NCI-H2107 treated with DMSO at 0.1 percent for 48 hours (cell line): Measurements from ENCODE around the gene CCT8L2.
"Not testable (repeated sequence)": the region's sequence is repeated elsewhere in the genome, so short reads cannot be mapped to it uniquely, and the experiment has no call there.

ENCODE experiments used
- DNase-seq: peaks from one replicate; lab custom pipeline; 2025; ENCODE audit not compliant: unreplicated experiment; lab: John Stamatoyannopoulos, UW

The CCT8L2 gene

GRCh38 chr22:16599648-16600047 lies 7.0 kb upstream of the CCT8L2 start:
- not testable (repeated sequence) for DNase-seq

DNA sequence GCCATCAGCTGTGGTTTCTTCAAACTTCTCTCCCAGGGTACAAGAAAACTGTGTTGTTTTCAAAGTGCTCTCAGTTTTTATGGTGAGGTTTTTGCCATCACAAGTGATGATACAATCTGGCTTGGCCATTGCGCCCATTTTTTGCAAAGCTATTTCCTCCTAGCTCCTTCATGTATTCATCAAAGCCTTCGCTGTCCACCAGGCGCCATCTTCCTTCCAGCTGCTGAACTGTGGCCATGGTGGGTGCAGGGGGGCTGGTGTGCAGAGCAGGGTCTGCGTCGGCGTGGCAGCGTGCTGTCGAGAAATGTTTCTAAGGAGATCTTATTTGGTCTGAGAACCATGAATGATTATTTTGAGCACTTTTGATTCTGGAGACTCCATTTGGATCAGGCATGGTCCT lies 2.6 kb upstream of the CCT8L2 start:
- DNase-seq: not testable (repeated sequence)

GRCh38 chr22:16594026-16594425 lies 1.4 kb upstream of the CCT8L2 start:
- DNase-seq: no peak

DNA sequence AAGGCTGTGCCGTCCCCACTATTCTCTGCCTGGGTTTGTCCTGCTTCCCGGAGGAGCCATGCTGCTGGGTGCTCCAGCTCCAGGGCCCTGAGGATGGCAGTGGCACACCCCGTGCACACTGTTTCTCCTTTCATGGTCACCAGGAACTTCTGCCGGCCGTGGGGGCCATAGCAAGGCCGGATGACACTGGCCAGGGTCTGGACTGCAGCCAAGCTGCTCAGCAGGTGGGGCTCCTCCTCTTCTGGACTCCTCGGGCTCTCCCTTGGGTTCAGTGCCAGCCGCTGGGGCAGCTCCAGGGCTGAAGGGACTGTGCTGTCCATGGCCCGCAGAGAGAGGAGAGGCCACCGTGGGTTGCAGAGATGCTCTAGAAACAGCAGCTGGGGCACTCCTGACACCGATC lies 379 bp downstream of the CCT8L2 start:
- not testable (repeated sequence) for DNase-seq

DNA sequence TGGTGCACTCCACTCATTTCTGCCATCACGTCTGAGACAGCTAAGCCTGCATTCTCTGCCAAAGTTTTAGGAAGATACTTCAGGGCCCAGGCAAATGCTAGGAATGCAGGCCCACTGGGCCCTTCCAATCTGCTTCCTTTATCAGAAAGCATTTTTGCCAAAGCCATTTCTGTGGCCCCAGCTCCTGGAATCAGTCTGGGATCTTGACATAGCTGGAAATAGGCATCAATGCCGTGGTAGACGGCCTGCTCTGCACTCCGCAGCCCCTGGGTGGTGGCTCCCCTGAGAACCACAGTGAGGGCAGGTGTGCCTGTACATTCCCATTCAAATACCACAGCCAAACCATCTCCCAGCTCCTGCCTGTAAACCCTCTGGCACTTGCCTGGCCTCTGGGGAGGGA lies 1.5 kb downstream of the CCT8L2 start:
- DNase-seq: not testable (repeated sequence)

DNA sequence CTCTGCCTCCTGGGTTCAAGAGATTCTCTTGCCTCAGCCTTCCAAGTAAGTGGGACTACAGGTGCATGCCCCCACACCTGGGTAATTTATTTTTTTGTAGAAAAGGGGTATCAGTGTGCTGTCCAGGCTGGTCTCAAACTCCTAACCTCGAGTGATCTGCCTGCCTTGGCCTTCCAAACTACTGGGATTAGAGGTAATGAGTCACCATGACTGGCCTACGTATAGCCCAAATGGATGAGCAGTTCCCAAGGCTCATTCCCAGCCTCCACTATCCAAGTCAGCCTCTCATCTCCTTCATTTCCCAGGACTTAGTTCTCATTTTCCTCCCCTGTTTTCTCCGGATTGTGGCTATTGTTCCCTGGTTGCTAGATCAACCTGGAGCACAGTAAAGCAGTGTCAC lies 5.6 kb downstream of the CCT8L2 start:
- DNase-seq: no peak

GRCh38 chr22:16586170-16586569 lies 6.4 kb downstream of the CCT8L2 start:
- no peak for DNase-seq

DNA sequence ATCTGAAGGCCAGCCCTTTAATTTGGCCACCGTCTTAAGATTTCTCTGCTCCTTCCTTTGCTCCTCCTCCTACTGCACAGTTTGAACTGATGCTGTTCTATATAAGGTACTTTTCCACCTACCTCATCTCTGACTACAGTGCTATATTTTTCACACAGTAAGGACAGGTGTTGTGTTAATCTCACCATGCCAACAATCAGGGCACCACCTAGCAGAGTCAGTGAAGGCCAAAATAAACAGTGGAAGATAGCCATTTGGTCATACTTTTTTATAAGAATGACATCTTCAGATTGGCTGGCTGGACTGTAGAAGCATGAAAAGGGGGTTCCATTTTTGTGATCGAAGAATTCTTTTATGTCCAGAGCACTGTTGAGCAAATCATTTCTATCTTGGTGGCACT lies 11.7 kb downstream of the CCT8L2 start:
- not testable (repeated sequence) for DNase-seq

DNA sequence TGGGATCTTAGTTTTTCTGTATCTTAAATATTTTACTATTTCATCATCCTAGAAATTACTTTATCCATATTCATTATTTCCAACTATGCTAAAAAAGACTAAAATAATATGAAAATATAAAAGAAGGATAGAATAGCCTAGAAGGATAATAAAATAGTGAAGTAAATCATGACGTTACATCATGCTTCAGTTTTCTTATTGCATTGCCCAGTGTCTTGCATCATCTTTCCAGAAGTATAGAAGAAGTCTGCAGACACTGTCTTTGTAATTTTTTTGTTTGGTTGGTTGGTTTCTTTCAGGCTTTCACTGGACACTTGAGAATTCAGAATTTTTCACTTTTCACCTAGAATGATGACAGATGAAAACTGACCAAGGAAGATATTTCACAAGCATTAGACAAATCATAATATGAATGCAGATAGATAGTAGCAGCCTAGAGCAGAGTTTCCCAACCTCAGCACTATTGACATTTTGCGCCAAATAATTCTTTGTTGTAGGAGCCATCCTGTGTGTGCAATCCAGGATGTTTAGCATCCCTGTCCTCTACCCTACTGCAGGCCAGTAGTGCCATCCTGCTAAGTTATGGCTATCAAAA lies 23.3 kb downstream of the CCT8L2 start:
- DNase-seq: not testable (repeated sequence)

DNA sequence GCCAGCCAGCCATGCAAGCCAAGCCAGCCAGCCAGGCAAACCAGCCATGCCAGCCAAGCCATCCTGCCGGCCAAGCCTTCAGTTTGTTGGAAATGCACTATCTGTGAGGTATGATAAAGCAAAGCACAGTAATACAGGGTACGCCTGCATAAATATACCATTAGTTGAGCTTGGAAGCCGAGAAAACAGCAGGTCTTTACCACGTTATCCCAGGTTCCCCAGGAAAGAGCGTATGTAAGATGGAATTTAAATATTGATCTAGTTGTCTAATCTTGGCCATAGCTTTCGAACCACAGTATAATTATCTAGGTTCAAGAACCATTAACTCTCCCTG lies 24.2 kb downstream of the CCT8L2 start:
- no peak for DNase-seq

DNA sequence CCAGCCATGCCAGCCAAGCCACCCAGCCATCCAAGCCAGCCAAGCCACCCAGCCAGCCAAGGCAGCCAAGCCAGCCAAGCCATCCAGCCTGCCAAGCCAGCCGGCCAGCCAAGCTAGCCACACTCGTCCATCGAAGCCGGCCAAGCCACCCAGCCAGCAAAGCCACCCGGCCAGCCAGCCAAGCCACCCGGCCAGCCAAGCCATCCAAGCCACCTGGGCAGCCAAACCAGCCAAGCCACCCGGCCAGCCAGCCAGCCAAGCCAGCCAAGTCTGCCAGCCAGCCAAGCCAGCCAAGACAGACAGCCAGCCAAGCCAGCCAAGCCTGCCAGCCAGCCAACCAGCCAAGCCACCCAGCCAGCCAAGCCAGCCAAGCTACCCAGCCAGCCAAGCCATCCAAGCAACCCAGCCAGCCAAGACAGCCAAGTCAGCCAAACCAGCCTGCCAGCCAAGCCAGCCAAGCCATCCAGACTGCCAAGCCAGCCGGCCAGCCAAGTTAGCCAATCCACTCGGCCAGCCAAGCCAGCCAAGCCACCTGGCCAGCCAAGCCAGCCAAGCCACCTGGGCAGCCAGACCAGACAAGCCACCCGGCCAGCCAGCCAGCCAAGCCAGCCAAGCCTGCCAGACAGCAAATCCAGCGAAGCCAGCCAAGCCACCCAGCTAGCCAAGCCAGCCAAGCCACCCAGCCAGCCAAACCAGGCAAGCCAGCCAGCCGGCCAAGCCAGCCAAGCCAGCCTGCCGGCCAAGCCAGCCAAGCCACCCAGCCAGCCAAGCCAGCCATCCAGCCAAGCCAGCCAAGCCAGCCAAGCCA lies 24.8 kb downstream of the CCT8L2 start:
- DNase-seq: not testable (repeated sequence)

DNA sequence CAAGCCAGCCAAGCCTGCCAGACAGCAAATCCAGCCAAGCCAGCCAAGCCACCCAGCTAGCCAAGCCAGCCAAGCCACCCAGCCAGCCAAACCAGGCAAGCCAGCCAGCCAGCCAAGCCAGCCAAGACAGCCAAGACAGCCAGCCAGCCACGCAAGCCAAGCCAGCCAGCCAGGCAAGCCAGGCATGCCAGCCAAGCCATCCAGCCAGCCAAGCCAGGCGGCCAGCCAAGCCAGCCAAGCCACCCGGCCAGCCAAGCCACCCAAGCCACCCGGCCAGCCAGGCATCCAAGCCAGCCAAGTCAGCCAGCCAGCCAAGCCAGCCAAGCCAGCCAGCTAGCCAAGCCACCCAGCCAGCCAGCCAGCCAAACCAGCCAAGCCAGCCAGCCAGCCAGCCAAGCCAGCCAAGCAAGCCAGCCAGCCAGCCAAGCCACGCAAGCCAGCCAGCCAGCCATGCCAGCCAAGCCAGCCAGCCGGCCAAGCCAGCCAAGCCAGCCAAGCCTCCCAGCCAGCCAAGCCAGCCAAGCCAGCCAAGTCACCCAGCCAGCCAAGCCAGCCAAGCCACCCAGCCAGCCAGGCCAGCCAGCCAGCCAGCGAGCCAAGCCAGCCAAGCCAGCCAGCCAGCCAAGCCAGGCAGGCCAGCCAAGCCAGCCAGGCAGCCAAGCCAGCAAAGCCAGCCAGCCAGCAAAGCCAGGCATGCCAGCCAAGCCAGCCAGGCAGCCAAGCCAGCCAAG lies 26.0 kb downstream of the CCT8L2 start:
- not testable (repeated sequence) for DNase-seq

GRCh38 chr22:16565585-16566420 lies 26.8 kb downstream of the CCT8L2 start:
- not testable (repeated sequence) for DNase-seq

DNA sequence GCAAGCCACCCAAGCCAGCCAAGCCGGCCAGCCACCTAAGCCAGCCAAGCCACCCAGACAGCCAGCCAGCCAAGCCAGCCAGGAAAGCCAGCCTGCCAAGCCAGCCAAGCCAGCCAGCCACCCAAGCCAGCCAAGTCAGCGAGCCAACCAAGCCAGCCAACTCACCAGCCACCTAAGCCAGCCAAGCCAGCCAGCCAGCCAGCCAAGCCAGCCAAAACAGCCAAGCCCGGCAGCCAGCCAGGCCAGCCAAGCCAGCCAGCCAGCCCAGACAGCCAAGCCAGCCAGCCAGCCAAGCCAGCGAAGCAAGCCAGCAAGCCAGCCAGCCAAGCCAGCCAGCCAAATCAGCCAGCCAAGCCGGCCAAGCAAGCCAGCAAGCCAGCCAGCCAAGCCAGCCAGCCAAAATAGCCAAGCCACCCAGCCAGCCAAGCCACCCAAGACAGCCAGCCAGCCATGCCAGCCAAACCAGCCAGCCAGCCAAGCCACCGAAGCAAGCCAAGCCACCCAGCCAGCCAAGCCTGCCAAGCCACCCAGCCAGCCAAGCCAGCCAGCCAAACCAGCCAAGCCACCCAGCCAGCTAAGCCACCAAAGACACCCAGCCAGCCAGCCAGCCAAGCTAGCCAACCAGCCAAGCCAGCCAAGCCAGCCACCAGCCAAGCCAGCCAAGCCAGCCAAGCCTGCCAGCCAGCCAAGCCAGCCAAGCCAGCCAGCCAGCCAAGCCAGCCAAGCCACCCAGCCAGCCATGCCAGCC lies 27.6 kb downstream of the CCT8L2 start:
- not testable (repeated sequence) for DNase-seq

DNA sequence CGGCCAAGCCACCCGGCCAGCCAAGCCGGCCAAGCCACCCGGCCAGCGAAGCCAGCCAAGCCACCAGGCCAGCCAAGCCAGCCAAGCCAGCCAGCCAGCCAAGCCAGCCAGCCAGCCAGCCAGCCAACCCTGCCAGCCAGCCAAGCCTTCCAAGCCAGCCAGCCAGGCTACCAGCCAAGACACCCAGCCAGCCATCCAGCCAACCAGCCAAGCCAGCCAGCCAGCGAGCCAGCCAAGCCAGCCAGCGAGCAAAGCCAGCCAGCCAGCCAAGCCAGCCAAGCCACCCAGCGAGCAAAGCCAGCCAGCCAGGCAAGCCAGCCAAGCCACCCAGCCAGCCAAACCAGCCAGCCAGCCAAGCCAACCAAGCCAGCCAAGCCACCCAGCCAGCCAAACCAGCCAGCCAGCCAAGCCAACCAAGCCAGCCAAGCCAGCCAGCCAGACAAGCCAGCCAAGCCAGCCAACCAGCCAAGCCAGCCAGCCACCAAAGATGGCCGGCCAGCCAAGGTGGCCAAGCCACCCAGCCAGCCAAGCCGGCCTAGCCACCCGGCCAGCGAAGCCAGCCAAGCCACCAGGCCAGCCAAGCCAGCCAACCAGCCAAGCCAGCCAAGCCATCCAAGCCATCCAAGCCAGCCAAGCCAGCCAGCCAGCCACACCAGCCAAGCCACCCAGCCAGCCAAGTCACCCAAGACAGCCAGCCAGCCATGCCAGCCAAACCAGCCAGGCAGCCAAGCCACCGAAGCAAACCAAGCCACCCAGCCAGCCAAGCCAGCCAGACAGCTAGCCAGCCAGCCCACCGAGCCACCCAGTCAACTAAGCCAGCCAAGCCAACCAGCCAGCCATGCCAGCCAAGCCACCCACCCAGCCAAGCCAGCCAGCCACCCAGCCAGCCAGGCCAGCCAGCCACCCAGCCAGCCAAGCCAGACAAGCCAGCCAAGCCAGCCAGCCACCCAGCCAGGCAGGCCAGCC lies 28.8 kb downstream of the CCT8L2 start:
- no peak for DNase-seq

DNA sequence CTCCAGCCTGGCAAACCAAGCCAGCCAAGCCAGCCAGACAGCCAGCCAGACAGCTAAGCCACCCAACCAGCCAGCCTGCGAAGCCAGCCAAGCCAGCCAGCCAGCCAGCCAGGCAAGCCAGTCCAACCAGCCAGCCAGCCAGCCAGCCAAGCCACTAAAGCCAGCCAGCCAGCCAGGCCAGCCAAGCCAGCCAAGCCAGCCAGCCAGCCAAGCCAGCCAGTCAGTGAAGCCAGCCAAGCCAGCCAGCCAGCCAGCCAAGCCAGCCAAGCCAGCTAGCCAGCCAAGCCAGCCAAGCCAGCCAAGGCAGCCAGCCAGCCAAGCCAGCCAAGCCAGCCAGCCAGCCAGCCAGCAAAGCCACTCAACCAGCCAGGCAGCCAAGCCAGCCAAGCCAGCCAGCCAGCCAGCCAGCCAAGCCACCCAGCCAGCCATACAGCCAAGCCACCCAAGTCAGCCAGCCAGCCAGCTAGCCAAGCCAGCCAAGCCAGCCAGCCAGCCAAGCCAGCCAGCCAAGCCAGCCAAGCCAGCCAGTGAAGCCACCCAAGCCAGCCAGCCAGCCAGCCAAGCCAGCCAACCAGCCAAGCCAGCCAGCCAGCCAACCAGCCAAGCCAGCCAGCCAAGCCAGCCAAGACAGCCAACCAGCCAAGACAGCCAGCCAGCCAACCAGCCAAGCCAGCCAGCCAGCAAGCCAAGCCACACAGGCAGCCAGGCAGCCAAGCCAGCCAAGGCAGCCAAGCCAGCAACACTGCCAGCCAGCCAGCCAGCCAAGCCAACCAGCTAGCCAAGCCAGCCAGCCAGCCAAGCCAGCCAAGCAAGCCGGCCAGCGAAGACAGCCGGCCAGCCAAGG lies 29.7 kb downstream of the CCT8L2 start:
- no peak for DNase-seq

DNA sequence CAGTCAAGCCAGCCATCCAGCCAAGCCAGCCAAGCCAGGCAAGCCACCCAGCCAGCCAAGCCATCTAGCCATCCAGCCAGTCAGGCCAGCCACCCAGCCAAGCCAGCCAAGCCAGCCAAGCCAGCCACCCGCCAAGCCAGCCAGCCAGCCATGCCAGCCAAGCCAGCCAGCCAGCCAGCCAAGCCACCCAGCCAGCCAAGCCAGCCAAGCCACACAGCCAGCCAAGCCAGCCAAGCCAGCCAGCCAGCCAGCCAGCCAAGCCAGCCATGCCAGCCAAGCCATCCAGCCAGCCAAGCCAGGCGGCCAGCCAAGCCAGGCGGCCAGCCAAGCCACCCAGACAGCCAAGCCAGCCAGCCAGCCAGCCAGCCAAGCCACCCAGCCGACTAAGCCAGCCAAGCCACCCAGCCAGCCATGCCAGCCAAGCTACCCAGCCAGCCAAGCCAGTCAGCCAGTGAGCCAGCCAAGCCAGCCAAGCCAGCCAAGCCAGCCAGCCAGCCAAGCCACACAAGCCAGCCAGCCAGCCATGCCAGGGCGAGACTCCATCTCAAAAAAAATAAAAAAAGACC lies 31.4 kb downstream of the CCT8L2 start:
- not testable (repeated sequence) for DNase-seq

DNA sequence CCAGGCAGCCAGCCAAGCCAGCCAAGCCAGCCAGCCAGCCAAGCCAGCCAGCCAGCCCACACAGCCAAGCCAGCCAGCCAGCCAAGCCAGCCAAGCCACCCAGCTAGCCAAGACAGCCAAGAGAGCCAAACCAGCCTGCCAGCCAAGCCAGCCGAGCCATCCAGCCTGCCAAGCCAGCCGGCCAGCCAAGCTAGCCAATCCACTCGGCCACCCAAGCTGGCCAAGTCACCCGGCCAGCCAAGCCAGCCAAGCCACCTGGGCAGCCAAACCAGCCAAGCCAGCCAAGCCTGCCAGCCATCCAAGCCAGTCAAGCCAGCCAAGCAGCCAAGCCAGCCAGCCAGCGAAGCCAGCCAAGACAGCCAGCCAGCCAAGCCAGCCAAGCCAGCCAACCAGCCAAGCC lies 32.0 kb downstream of the CCT8L2 start:
- not testable (repeated sequence) for DNase-seq
